IMR-90 (cell line): ENCODE measurements around the gene CSTB. TPM values are rescaled to one million over a fixed set of nuclear protein-coding genes. Genes with fewer than 3 reads are reported as not detected.

Experiments used
- ATAC-seq: fragments of 200-7000 bp; cut with Tn5 transposase; 2 replicates; pipeline ENCODE4 v1.9.1; 2020; ENCODE audit warnings: low read depth, mild to moderate bottlenecking, moderate library complexity
- BruUV-seq: library from RNA; stranded (reverse); fragments of 400-500 nt; replicated peaks from 2 replicates; lab custom pipeline; 2021; lab: Mats Ljungman, UMichigan
- CTCF ChIA-PET: fragments of 300-600 bp; formaldehyde crosslinking; extraction: SDS; loops from one replicate; lab custom pipeline; 2021; ENCODE audit warnings: antibody characterized with exemption; lab: Yijun Ruan, JAX
- POLR2A ChIA-PET: fragments of 300-600 bp; sonication (Branson Sonifier 250); formaldehyde crosslinking; loops from one replicate; lab custom pipeline; 2022; ENCODE audit warnings: antibody characterized with exemption; ENCODE audit not compliant: unreplicated experiment; lab: Charles Lee
- DNase-seq: peaks from one replicate; pipeline ENCODE4 v3.0.0; 2013
- H2AFZ ChIP-seq: replicated peaks from 2 replicates; pipeline ENCODE3; 2013; ENCODE audit warnings: low read length, mild to moderate bottlenecking; ENCODE audit not compliant: poor library complexity
- H2AK5ac ChIP-seq: 2 replicates; pipeline ENCODE4 v1.6.1; 2013; ENCODE audit warnings: low read depth, low read length, inconsistent platforms
- H2AK9ac ChIP-seq: replicated peaks from 2 replicates; pipeline ENCODE3; 2013; ENCODE audit warnings: mild to moderate bottlenecking, low read depth, low read length, moderate library complexity; ENCODE audit not compliant: poor library complexity
- H2BK120ac ChIP-seq: 2 replicates; pipeline ENCODE4 v1.6.1; 2013; ENCODE audit warnings: low read depth, low read length, inconsistent platforms
- H2BK15ac ChIP-seq: 3 replicates; pipeline ENCODE4 v1.6.1; 2013; ENCODE audit warnings: low read depth, low read length, inconsistent platforms
- H2BK20ac ChIP-seq: 2 replicates; pipeline ENCODE4 v1.6.1; 2013; ENCODE audit warnings: low read depth, mild to moderate bottlenecking, inconsistent platforms, low read length, moderate library complexity
- H2BK5ac ChIP-seq: 2 replicates; pipeline ENCODE4 v1.6.1; 2013; ENCODE audit warnings: mild to moderate bottlenecking, low read depth, low read length, inconsistent platforms; ENCODE audit not compliant: poor library complexity, severe bottlenecking
- H3K14ac ChIP-seq: replicated peaks from 2 replicates; pipeline ENCODE4 v1.6.1; 2013; ENCODE audit warnings: low read depth, low read length, inconsistent platforms
- H3K18ac ChIP-seq: 2 replicates; pipeline ENCODE4 v1.6.1; 2013; ENCODE audit warnings: low read depth, low read length, control low read depth
- H3K23ac ChIP-seq: 2 replicates; pipeline ENCODE4 v1.6.1; 2013; ENCODE audit warnings: low read depth, low read length, inconsistent platforms
- H3K27ac ChIP-seq: 2 replicates; pipeline ENCODE4 v1.5.1; 2013; ENCODE audit warnings: mild to moderate bottlenecking, control low read depth, low read length; ENCODE audit not compliant: insufficient read depth
- H3K27me3 ChIP-seq: 2 replicates; pipeline ENCODE4 v1.6.1; 2013; ENCODE audit warnings: low read length; ENCODE audit not compliant: control insufficient read depth, insufficient read depth
- H3K36me3 ChIP-seq: 2 replicates; pipeline ENCODE4 v1.6.1; 2013; ENCODE audit warnings: low read length, mixed read lengths; ENCODE audit not compliant: control insufficient read depth, insufficient read depth
- H3K4ac ChIP-seq: 2 replicates; pipeline ENCODE4 v1.6.1; 2013; ENCODE audit warnings: low read depth, low read length, inconsistent platforms
- H3K4me1 ChIP-seq: 2 replicates; pipeline ENCODE4 v1.6.1; 2013; ENCODE audit warnings: low read length, mixed read lengths; ENCODE audit not compliant: control insufficient read depth, insufficient read depth
- H3K4me2 ChIP-seq: 2 replicates; pipeline ENCODE4 v1.6.1; 2013; ENCODE audit warnings: low read depth, mild to moderate bottlenecking, control low read depth, low read length, moderate library complexity
- H3K4me3 ChIP-seq: 2 replicates; pipeline ENCODE4 v1.5.1; 2013; ENCODE audit warnings: low read depth, mild to moderate bottlenecking, control low read depth, low read length, moderate library complexity; ENCODE audit not compliant: insufficient read depth
- H3K56ac ChIP-seq: 2 replicates; pipeline ENCODE4 v1.6.1; 2013; ENCODE audit warnings: low read length, inconsistent platforms; ENCODE audit not compliant: insufficient read depth; ENCODE audit errors: extremely low read depth
- H3K79me1 ChIP-seq, 2 experiments: 2 replicates each; pipeline ENCODE4 v1.6.1; 2013; ENCODE audit warnings: low read length in 2 of 2, inconsistent platforms in 1 of 2, low read depth in 1 of 2
- H3K9ac ChIP-seq: 2 replicates; pipeline ENCODE4 v1.6.1; 2013; ENCODE audit warnings: low read depth, low read length, control low read depth
- H3K9me1 ChIP-seq: 2 replicates; pipeline ENCODE4 v1.6.1; 2013; ENCODE audit warnings: low read length, inconsistent platforms; ENCODE audit not compliant: insufficient read depth
- H3K9me3 ChIP-seq: 2 replicates; pipeline ENCODE4 v1.6.1; 2013; ENCODE audit warnings: low read length; ENCODE audit not compliant: control insufficient read depth, insufficient read depth
- H4K20me1 ChIP-seq: 2 replicates; pipeline ENCODE4 v1.6.1; 2013; ENCODE audit warnings: low read length, inconsistent platforms; ENCODE audit not compliant: insufficient read depth
- H4K5ac ChIP-seq: 2 replicates; pipeline ENCODE4 v1.6.1; 2013; ENCODE audit warnings: mild to moderate bottlenecking, low read depth, low read length, control low read depth
- H4K8ac ChIP-seq, 2 experiments: 2 replicates each; pipeline ENCODE4 v1.6.1; 2013; ENCODE audit warnings: low read depth in 2 of 2, low read length in 2 of 2, control low read depth in 1 of 2, inconsistent platforms in 1 of 2
- H4K91ac ChIP-seq: 2 replicates; pipeline ENCODE4 v1.6.1; 2013; ENCODE audit warnings: low read depth, low read length, inconsistent platforms; ENCODE audit not compliant: insufficient read depth
- BHLHE40 ChIP-seq: fragments of 150-350 bp; IDR thresholded peaks from 2 replicates; pipeline ENCODE4 v1.6.1; 2016; ENCODE audit warnings: mild to moderate bottlenecking, low read depth, low read length
- CEBPB ChIP-seq: IDR thresholded peaks from 2 replicates; pipeline ENCODE4 v1.6.1; 2012; ENCODE audit warnings: low read depth, low read length, improper control_type of control experiment
- CHD1 ChIP-seq: IDR thresholded peaks from 2 replicates; pipeline ENCODE4 v1.6.1; 2012; ENCODE audit warnings: low read depth, low read length, improper control_type of control experiment
- ELK1 ChIP-seq: fragments of 150-350 bp; IDR thresholded peaks from 2 replicates; pipeline ENCODE4 v1.6.1; 2016; ENCODE audit warnings: low read depth, mild to moderate bottlenecking, low read length, moderate library complexity, borderline replicate concordance
- FOS ChIP-seq: fragments of 150-350 bp; IDR thresholded peaks from 2 replicates; pipeline ENCODE4 v1.6.1; 2016; ENCODE audit warnings: low read depth, low read length
- MAFK ChIP-seq: IDR thresholded peaks from 2 replicates; pipeline ENCODE4 v1.6.1; 2012; ENCODE audit warnings: low read depth, low read length, improper control_type of control experiment
- MAZ ChIP-seq: IDR thresholded peaks from 2 replicates; pipeline ENCODE4 v1.6.1; 2012; ENCODE audit warnings: low read depth, mild to moderate bottlenecking, low read length, improper control_type of control experiment, moderate library complexity, borderline replicate concordance
- NFE2L2 ChIP-seq: fragments of 150-350 bp; IDR thresholded peaks from 2 replicates; pipeline ENCODE4 v1.6.1; 2016; ENCODE audit warnings: low read depth, mild to moderate bottlenecking, low read length
- RCOR1 ChIP-seq: IDR thresholded peaks from 2 replicates; pipeline ENCODE4 v1.6.1; 2012; ENCODE audit warnings: mild to moderate bottlenecking, low read length, improper control_type of control experiment; ENCODE audit not compliant: insufficient replicate concordance
- WGBS, 2 experiments: methylation state at CpG; one replicate each; pipeline versions ENCODE4 v1.1.5 to v1.1.7; 2013; ENCODE audit warnings: missing lambda C conversion rate in 2 of 2; ENCODE audit not compliant: insufficient read length in 1 of 2; ENCODE audit errors: extremely low coverage in 2 of 2; 5-methylcytosine and 5-hydroxymethylcytosine counted together
- dilution Hi-C: fragments of 300-500 bp; cut with HindIII; formaldehyde crosslinking; loops from one replicate; pipeline ENCODE4 v1.14.3; 2018; ENCODE audit warnings: low sequenced_read_pairs; ENCODE audit not compliant: unreplicated experiment
- in situ Hi-C: fragments of 300-500 bp; cut with MboI; formaldehyde crosslinking; loops from 3 replicates; pipeline ENCODE4 v1.14.3; 2019; ENCODE audit warnings: low sequenced_read_pairs, inconsistent platforms, mixed read lengths
- intact Hi-C: fragments of 100-400 bp; cut with micrococcal nuclease; formaldehyde crosslinking; loops from 2 replicates; pipeline ENCODE4 v1.10.0; 2022
- polyA plus RNA-seq, 3 experiments: library from polyadenylated mRNA; depleted of rRNA; stranded (reverse); fragments of >200 nt; gene quantifications; 2 replicates each; pipeline ENCODE4 v1.2.3, GENCODE V29; 2012; ENCODE audit warnings: low replicate concordance in 1 of 3
- total RNA-seq: library from RNA; depleted of rRNA; stranded (reverse); fragments of >200 nt; gene quantifications from 2 replicates; pipeline ENCODE4 v1.2.3, GENCODE V29; 2012
- TF ChIP-seq, protein P1 (sequence below): fragments of 150-350 bp; IDR thresholded peaks from 2 replicates; pipeline ENCODE4 v1.6.1; 2017; ENCODE audit warnings: mild to moderate bottlenecking, antibody characterized with exemption, low read length, low read depth
- TF ChIP-seq, protein P2 (sequence below): conservative IDR thresholded peaks from 2 replicates; pipeline ENCODE4 v1.5.1; 2012; ENCODE audit warnings: mild to moderate bottlenecking, low read depth, low read length, improper control_type of control experiment

CSTB gene
- total and polyA plus RNA-seq, 2 of the 4 experiments (the other 2 are of a cell fraction), result 6.1 to 71.7 TPM

- Histone ChIP-seq H3K27me3 (no peaks in the 10 kb centered on the region; the same call in 1 of the 2 replicates), H2AK5ac (no peak overlapping the region), H4K91ac (no peak overlapping the region), H3K4me2 (no peak overlapping the region), H2BK120ac (no peak overlapping the region), H2BK20ac (no peak overlapping the region), H4K20me1 (no peaks in the 10 kb centered on the region), H3K56ac (no peak overlapping the region), H3K4me3 (no peak overlapping the region), H3K4me1 (no peaks in the 10 kb centered on the region; the same call in 1 of the 2 replicates), H4K8ac (no peak overlapping the region), H2AFZ (no peak overlapping the region), H2AK9ac (no peak overlapping the region), H3K23ac (no peak overlapping the region), H3K18ac (no peak overlapping the region), H3K36me3 (no peaks in the 10 kb centered on the region), H3K14ac (no peak overlapping the region), H3K79me1 (no peaks in the 10 kb centered on the region; a peak in 1 of 4 replicates), H3K27ac (no peak overlapping the region), H2BK15ac (no peak overlapping the region), H3K9ac (no peak overlapping the region), H3K9me1 (peaks cover 12% of the 10 kb centered on the region), H3K4ac (no peak overlapping the region), H2BK5ac (no peak overlapping the region), H3K9me3 (no peaks in the 10 kb centered on the region), H4K5ac (no peak overlapping the region)
- BruUV-seq, result no TSS peak
- no peak for ATAC-seq
- ChIA-PET CTCF (no interaction called here), POLR2A (no interaction called here)
- intact Hi-C loops, result no loop called here
- DNase-seq, result no peak
- 85% methylated on average over 4 of the region's 17 CpGs; no CpG with 5 or more reads in 1 of the 2 experiments for WGBS, 2 experiments
- TF ChIP-seq FOS (no peak), CEBPB (no peak), MAFK (no peak), ELK1 (no peak), CHD1 (no peak), NFE2L2 (no peak), BHLHE40 (no peak), MAZ (no peak), RCOR1 (no peak)
- TF ChIP-seq, protein P1, sequence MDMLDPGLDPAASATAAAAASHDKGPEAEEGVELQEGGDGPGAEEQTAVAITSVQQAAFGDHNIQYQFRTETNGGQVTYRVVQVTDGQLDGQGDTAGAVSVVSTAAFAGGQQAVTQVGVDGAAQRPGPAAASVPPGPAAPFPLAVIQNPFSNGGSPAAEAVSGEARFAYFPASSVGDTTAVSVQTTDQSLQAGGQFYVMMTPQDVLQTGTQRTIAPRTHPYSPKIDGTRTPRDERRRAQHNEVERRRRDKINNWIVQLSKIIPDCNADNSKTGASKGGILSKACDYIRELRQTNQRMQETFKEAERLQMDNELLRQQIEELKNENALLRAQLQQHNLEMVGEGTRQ, result no peak
- TF ChIP-seq, protein P2, sequence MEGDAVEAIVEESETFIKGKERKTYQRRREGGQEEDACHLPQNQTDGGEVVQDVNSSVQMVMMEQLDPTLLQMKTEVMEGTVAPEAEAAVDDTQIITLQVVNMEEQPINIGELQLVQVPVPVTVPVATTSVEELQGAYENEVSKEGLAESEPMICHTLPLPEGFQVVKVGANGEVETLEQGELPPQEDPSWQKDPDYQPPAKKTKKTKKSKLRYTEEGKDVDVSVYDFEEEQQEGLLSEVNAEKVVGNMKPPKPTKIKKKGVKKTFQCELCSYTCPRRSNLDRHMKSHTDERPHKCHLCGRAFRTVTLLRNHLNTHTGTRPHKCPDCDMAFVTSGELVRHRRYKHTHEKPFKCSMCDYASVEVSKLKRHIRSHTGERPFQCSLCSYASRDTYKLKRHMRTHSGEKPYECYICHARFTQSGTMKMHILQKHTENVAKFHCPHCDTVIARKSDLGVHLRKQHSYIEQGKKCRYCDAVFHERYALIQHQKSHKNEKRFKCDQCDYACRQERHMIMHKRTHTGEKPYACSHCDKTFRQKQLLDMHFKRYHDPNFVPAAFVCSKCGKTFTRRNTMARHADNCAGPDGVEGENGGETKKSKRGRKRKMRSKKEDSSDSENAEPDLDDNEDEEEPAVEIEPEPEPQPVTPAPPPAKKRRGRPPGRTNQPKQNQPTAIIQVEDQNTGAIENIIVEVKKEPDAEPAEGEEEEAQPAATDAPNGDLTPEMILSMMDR, result no peak
- in situ Hi-C loops, result no loop called here
- dilution Hi-C loops, result no loop called here
Measured at GRCh38 chr21:43783098-43783700, 7.1 kb upstream of the CSTB start.
